A549 (cell line): ENCODE results near the gene ZNF32. TPM values are rescaled to one million over a fixed set of nuclear protein-coding genes. Genes with fewer than 3 reads are reported as not detected.

Experiments used
- ATAC-seq, 2 experiments: fragments of 200-7000 bp in 1 of 2; fragments of >200 bp in 1 of 2; cut with Nextera tagmentation in 1 of 2; cut with Tn5 transposase in 1 of 2; 3 replicates each; pipeline versions ENCODE4 v1.8.0 to v1.9.1; 2018 to 2020; ENCODE audit warnings: mild to moderate bottlenecking in 1 of 2, moderate library complexity in 1 of 2
- CTCF ChIA-PET: fragments of 300-600 bp; sonication (Branson Sonifier 250); formaldehyde crosslinking; extraction: SDS; loops from one replicate; lab custom pipeline; 2021; ENCODE audit warnings: antibody characterized with exemption, inconsistent platforms; lab: Yijun Ruan, JAX
- POLR2A ChIA-PET: fragments of 350-600 bp; formaldehyde crosslinking; extraction: SDS; loops from one replicate; lab custom pipeline; 2021; ENCODE audit warnings: antibody characterized with exemption, inconsistent platforms; lab: Yijun Ruan, JAX
- DNase-seq, 2 experiments: peaks; one replicate each; pipeline versions ENCODE4 v3.0.0 to v3.0.0-alpha.2; 2011 to 2016; ENCODE audit warnings: low read depth in 1 of 2, low spot score in 1 of 2
- FAIRE-seq: peaks from 2 replicates; lab custom pipeline; 2011; peaks lifted over from hg19 to GRCh38; lab: Jason Lieb, UNC
- H3K27ac ChIP-seq, 2 experiments: fragments of >200 bp; sonication (Bioruptor Twin); formaldehyde crosslinking; 3 replicates each; pipeline ENCODE4 v1.5.1; 2016 to 2017
- H3K4me1 ChIP-seq: fragments of >200 bp; sonication (Bioruptor Twin); formaldehyde crosslinking; 3 replicates; pipeline ENCODE4 v1.6.1; 2016
- H3K4me2 ChIP-seq: fragments of >200 bp; sonication (Bioruptor Twin); formaldehyde crosslinking; 3 replicates; pipeline ENCODE4 v1.6.1; 2016
- H3K4me3 ChIP-seq: fragments of >200 bp; sonication (Bioruptor Twin); formaldehyde crosslinking; 3 replicates; pipeline ENCODE4 v1.5.1; 2016
- H3K9me3 ChIP-seq: fragments of >200 bp; sonication (Bioruptor Twin); formaldehyde crosslinking; 3 replicates; pipeline ENCODE4 v1.6.1; 2016
- CBX2 ChIP-seq: fragments of 200-600 bp; sonication (generic); IDR thresholded peaks from 2 replicates; pipeline ENCODE4 v1.6.1; 2016; ENCODE audit warnings: low read depth, mild to moderate bottlenecking, borderline replicate concordance
- CBX8 ChIP-seq: fragments of 200-600 bp; sonication (generic); IDR thresholded peaks from 2 replicates; pipeline ENCODE4 v1.6.1; 2016
- EHMT2 ChIP-seq: fragments of 200-600 bp; sonication (generic); IDR thresholded peaks from 2 replicates; pipeline ENCODE4 v1.6.1; 2016; ENCODE audit warnings: antibody characterized with exemption, low read depth, mild to moderate bottlenecking, moderate library complexity
- FOSL2 ChIP-seq, 2 experiments: fragments of 450-650 bp in 1 of 2; fragments of >200 bp in 1 of 2; sonication (Bioruptor Twin) in 1 of 2; formaldehyde crosslinking; IDR thresholded peaks; 2 replicates each; pipeline versions ENCODE4 v1.5.0 to v1.6.1; 2016 to 2020; ENCODE audit warnings: mild to moderate bottlenecking in 1 of 2, moderate library complexity in 1 of 2
- HEYL ChIP-seq: fragments of 250-450 bp; sonication (Bioruptor Pico); IDR thresholded peaks from 2 replicates; pipeline ENCODE4 v1.8.0; 2021; ENCODE audit warnings: mild to moderate bottlenecking, moderate library complexity
- KDM5A ChIP-seq: fragments of 200-600 bp; sonication (generic); IDR thresholded peaks from 2 replicates; pipeline ENCODE4 v1.6.1; 2016; ENCODE audit warnings: antibody characterized with exemption, mild to moderate bottlenecking
- NFE2L2 ChIP-seq: fragments of 150-350 bp; conservative IDR thresholded peaks from 2 replicates; pipeline ENCODE4 v1.6.1; 2014; ENCODE audit warnings: low read length
- POLR2A ChIP-seq: IDR thresholded peaks from 2 replicates; pipeline ENCODE4 v1.6.1; 2012; ENCODE audit warnings: mild to moderate bottlenecking, low read length
- RAD21 ChIP-seq, 2 experiments: fragments of >200 bp in 1 of 2; sonication (Bioruptor Twin) in 1 of 2; formaldehyde crosslinking in 1 of 2; IDR thresholded peaks in 1 of 2; conservative IDR thresholded peaks in 1 of 2; 2 replicates in 1 of 2; 3 replicates in 1 of 2; pipeline ENCODE4 v1.6.1; 2012 to 2018; ENCODE audit warnings: inconsistent platforms in 1 of 2
- RARB ChIP-seq: fragments of 250-450 bp; sonication (Bioruptor Pico); IDR thresholded peaks from 2 replicates; pipeline ENCODE4 v1.8.0; 2021; ENCODE audit warnings: mild to moderate bottlenecking, moderate library complexity
- TFCP2L1 ChIP-seq: fragments of 250-450 bp; sonication (Bioruptor Pico); IDR thresholded peaks from 2 replicates; pipeline ENCODE4 v1.5.0; 2021; ENCODE audit warnings: mild to moderate bottlenecking
- ZSCAN20 ChIP-seq: fragments of 250-450 bp; sonication (Bioruptor Pico); IDR thresholded peaks from 2 replicates; pipeline ENCODE4 v1.8.0; 2022; ENCODE audit warnings: mild to moderate bottlenecking, moderate library complexity
- WGBS: methylation state at CpG from one replicate; pipeline ENCODE4 v1.1.6; 2017; ENCODE audit errors: missing lambda C conversion rate; 5-methylcytosine and 5-hydroxymethylcytosine counted together
- polyA plus RNA-seq, 4 experiments: library from polyadenylated mRNA; depleted of rRNA in 3 of 4; stranded (reverse); fragments of >200 nt; fragmentation: RNase III in 1 of 4; extraction: RNeasy Plus Mini Kit Qiagen cat#74134 plus additional on column Dnase treatment in 1 of 4; gene quantifications; 2 replicates in 3 of 4; 3 replicates in 1 of 4; pipeline ENCODE4 v1.2.3, GENCODE V29; 2011 to 2017
- TF ChIP-seq, protein P1 (sequence below): fragments of 200-600 bp; sonication (generic); IDR thresholded peaks from 2 replicates; pipeline ENCODE4 v1.6.1; 2016; ENCODE audit warnings: antibody characterized with exemption, mild to moderate bottlenecking, moderate library complexity
- TF ChIP-seq, protein P2 (sequence below): IDR thresholded peaks from 2 replicates; pipeline ENCODE4 v1.6.1; 2012; ENCODE audit warnings: low read depth, borderline replicate concordance
- TF ChIP-seq, protein P3 (sequence below): fragments of >200 bp; sonication (Bioruptor Twin); formaldehyde crosslinking; IDR thresholded peaks from 3 replicates; pipeline ENCODE4 v1.6.1; 2016
- TF ChIP-seq, protein P4 (sequence below): fragments of >200 bp; sonication (Bioruptor Twin); formaldehyde crosslinking; IDR thresholded peaks from 2 replicates; pipeline ENCODE4 v1.6.1; 2016
- TF ChIP-seq, protein P5 (sequence below): IDR thresholded peaks from 2 replicates; pipeline ENCODE4 v1.6.1; 2012
- TF ChIP-seq, protein P6 (sequence below): fragments of >200 bp; sonication (Bioruptor Twin); formaldehyde crosslinking; IDR thresholded peaks from 3 replicates; pipeline ENCODE4 v1.5.1; 2016

Gene ZNF32
- polyA plus RNA-seq, 2 of the 4 experiments (the other 2 are of a cell fraction) = 21.4 to 38.2 TPM

DNA sequence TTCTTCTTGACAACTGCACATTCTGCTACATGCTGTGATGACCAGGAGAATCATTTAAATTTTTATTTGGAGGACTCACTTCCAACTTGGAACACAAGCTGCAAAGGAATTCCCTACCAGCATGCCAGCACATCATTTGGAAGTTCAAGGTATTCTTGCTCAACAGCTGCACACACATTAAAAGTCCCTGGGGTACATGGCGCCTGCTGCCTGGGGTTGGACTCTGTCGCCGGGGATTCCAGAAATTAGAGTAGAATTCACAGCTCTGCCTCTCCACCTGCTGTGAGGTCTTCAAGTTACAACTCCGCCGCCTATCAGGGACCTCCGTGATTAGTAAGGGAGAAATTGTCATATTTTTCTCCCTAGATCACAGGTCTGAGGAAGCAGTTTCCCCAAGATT is 1.1 kb downstream of the ZNF32 start:
- POLR2A ChIA-PET = interaction anchor here (0.6 kb wide), 1 partner anchor 577 kb away, joined by 3 read pairs; no protein-coding TSS in a partner anchor
- peaks cover 59% of the 10 kb centered on the region for H3K9me3 ChIP-seq

DNA sequence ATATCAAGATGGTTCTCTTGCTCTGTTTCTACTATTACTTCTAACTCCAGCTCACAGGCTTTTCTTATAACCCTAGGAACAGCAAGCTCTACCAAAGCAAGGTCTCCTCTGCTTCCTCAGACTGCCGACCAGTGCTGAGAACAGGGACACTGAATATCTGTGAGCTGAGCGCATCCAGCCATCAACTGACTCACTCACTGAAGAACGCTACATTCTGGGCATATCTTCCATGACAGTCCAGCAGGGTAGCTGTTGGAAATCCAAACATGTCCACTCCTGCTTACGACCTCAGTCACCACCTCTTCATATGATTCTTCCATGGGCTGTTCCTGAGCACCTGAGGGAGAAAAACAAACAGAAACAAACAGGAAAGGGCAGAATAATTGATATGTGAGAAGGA is 2.8 kb downstream of the ZNF32 start:
- ATAC-seq (no peak), DNase-seq (no peak), FAIRE-seq (no peak)
- H3K27ac ChIP-seq = no peak overlapping the region
- ChIA-PET CTCF (interaction anchor here (1.3 to 1.5 kb wide), 2 partner anchors 24 to 44 kb away, joined by 3 to 5 read pairs; no protein-coding TSS in a partner anchor), POLR2A (no interaction called here)
- H3K4me1 ChIP-seq = no peaks in the 10 kb centered on the region
- no peak overlapping the region for H3K4me2 ChIP-seq
- H3K9me3 ChIP-seq = peaks cover 76% of the 10 kb centered on the region
- 74% methylated on average over 3 of the region's 4 CpGs for WGBS
- no peak overlapping the region for H3K4me3 ChIP-seq
- TF ChIP-seq EHMT2 = no peak
- TF ChIP-seq, protein P1, sequence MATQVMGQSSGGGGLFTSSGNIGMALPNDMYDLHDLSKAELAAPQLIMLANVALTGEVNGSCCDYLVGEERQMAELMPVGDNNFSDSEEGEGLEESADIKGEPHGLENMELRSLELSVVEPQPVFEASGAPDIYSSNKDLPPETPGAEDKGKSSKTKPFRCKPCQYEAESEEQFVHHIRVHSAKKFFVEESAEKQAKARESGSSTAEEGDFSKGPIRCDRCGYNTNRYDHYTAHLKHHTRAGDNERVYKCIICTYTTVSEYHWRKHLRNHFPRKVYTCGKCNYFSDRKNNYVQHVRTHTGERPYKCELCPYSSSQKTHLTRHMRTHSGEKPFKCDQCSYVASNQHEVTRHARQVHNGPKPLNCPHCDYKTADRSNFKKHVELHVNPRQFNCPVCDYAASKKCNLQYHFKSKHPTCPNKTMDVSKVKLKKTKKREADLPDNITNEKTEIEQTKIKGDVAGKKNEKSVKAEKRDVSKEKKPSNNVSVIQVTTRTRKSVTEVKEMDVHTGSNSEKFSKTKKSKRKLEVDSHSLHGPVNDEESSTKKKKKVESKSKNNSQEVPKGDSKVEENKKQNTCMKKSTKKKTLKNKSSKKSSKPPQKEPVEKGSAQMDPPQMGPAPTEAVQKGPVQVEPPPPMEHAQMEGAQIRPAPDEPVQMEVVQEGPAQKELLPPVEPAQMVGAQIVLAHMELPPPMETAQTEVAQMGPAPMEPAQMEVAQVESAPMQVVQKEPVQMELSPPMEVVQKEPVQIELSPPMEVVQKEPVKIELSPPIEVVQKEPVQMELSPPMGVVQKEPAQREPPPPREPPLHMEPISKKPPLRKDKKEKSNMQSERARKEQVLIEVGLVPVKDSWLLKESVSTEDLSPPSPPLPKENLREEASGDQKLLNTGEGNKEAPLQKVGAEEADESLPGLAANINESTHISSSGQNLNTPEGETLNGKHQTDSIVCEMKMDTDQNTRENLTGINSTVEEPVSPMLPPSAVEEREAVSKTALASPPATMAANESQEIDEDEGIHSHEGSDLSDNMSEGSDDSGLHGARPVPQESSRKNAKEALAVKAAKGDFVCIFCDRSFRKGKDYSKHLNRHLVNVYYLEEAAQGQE = no peak
- TF ChIP-seq CBX2 = no peak
- TF ChIP-seq, protein P2, sequence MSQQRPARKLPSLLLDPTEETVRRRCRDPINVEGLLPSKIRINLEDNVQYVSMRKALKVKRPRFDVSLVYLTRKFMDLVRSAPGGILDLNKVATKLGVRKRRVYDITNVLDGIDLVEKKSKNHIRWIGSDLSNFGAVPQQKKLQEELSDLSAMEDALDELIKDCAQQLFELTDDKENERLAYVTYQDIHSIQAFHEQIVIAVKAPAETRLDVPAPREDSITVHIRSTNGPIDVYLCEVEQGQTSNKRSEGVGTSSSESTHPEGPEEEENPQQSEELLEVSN = no peak
- TF ChIP-seq FOSL2 (IDR thresholded peaks at IDR 0.05) = no peak
- no peak for TF ChIP-seq FOSL2 (CRISPR knock-in tag; IDR thresholded peaks at IDR 0.05)
- no peak for TF ChIP-seq CBX8
- no peak for TF ChIP-seq KDM5A
- TF ChIP-seq NFE2L2 = no peak
- TF ChIP-seq TFCP2L1 = no peak

More for the DNA sequence above, 1.1 kb downstream of the ZNF32 start:
- ATAC-seq (no peak), DNase-seq (no peak), FAIRE-seq (no peak)
- WGBS = 94% methylated on average over 6 of the region's 6 CpGs
- no peak overlapping the region for H3K27ac ChIP-seq
- CTCF ChIA-PET = no interaction called here
- H3K4me1 ChIP-seq = no peaks in the 10 kb centered on the region
- no peak overlapping the region for H3K4me3 ChIP-seq
- TF ChIP-seq, protein P3, sequence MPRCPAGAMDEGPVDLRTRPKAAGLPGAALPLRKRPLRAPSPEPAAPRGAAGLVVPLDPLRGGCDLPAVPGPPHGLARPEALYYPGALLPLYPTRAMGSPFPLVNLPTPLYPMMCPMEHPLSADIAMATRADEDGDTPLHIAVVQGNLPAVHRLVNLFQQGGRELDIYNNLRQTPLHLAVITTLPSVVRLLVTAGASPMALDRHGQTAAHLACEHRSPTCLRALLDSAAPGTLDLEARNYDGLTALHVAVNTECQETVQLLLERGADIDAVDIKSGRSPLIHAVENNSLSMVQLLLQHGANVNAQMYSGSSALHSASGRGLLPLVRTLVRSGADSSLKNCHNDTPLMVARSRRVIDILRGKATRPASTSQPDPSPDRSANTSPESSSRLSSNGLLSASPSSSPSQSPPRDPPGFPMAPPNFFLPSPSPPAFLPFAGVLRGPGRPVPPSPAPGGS = no peak
- TF ChIP-seq, protein P4, sequence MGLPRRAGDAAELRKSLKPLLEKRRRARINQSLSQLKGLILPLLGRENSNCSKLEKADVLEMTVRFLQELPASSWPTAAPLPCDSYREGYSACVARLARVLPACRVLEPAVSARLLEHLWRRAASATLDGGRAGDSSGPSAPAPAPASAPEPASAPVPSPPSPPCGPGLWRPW = no peak
- TF ChIP-seq CBX8 (no peak), RAD21 (conservative IDR thresholded peaks at IDR 0.05 in 1 of 2, IDR thresholded peaks at IDR 0.05 in 1 of 2) (no peak), RARB (CRISPR knock-in tag) (no peak), POLR2A (no peak), HEYL (CRISPR knock-in tag) (no peak), ZSCAN20 (no peak)
- TF ChIP-seq, protein P1 = no peak
- TF ChIP-seq, protein P5, sequence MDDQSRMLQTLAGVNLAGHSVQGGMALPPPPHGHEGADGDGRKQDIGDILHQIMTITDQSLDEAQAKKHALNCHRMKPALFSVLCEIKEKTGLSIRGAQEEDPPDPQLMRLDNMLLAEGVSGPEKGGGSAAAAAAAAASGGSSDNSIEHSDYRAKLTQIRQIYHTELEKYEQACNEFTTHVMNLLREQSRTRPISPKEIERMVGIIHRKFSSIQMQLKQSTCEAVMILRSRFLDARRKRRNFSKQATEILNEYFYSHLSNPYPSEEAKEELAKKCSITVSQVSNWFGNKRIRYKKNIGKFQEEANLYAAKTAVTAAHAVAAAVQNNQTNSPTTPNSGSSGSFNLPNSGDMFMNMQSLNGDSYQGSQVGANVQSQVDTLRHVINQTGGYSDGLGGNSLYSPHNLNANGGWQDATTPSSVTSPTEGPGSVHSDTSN = no peak
- TF ChIP-seq, protein P2 = no peak
- TF ChIP-seq, protein P6, sequence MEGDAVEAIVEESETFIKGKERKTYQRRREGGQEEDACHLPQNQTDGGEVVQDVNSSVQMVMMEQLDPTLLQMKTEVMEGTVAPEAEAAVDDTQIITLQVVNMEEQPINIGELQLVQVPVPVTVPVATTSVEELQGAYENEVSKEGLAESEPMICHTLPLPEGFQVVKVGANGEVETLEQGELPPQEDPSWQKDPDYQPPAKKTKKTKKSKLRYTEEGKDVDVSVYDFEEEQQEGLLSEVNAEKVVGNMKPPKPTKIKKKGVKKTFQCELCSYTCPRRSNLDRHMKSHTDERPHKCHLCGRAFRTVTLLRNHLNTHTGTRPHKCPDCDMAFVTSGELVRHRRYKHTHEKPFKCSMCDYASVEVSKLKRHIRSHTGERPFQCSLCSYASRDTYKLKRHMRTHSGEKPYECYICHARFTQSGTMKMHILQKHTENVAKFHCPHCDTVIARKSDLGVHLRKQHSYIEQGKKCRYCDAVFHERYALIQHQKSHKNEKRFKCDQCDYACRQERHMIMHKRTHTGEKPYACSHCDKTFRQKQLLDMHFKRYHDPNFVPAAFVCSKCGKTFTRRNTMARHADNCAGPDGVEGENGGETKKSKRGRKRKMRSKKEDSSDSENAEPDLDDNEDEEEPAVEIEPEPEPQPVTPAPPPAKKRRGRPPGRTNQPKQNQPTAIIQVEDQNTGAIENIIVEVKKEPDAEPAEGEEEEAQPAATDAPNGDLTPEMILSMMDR = no peak
- peak overlapping the region; percentile 85; the same call in 1 of the 3 replicates for H3K4me2 ChIP-seq
